Occipital lobe (tissue), 2 donors: ENCODE results near the gene SIRT3. TPM values are rescaled to one million over a fixed set of nuclear protein-coding genes. Genes with fewer than 3 reads are reported as not detected.
"Not testable (repeated sequence)": the region's sequence is repeated elsewhere in the genome, so short reads cannot be mapped to it uniquely, and the experiment has no call there.

Source experiments
- DNase-seq: peaks from one replicate; lab custom pipeline; 2025; lab: John Stamatoyannopoulos, UW
- total RNA-seq: library from RNA; depleted of rRNA; stranded (reverse); fragments of >200 nt; gene quantifications from one replicate; pipeline ENCODE4 v1.2.3, GENCODE V29; 2014

Gene SIRT3
- total RNA-seq, 1 donor from 2014 or later = 11.1 TPM

DNA sequence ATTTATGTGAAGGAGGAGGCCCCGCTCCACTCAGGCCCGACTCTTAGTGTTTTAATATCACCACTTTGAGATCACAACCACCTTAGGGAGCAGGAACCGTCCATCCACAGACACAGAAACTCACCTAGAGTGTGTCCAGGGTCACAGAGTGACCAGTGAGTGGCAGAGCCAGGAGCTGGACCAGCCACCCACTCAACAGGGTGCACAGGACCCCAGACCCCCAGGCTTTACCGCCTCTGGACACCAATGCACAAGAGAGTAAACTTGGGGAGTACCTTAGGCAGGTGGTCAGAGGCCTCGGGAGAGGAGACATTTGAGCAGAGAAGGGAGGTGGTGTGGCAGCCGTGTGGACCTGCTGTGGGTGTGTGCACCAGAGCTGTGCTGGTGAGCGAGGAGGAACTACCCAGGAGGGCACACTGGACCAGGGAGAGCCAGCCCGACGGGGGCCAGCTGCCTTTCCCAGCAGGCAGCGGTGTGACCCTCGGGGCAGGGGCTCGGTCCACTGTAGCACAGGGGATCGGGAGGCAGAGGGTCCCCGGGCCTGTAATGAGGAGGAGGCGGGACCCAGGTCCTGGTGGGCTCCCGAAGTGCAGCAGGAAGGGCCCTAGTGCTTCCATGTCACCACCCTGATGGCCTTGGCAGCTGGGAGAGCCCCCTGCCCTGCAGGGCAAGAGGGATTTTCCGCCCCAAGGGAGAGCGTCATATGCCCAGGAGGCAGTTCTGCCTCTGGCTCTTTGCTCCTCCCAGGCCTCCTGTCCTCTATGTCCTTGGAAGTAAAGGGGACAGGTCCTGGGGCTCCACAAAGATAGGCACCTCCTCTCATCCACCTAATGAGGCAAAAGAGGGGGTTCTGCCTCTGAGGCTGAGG, 34.5 kb upstream of the SIRT3 start:
- DNase-seq = no peak

- no peak for DNase-seq
Measured at GRCh38 chr11:269146-269890, 33.2 kb upstream of the SIRT3 start.

GRCh38 chr11:268716-269145, 32.6 kb upstream of the SIRT3 start:
- DNase-seq = not testable (repeated sequence)

- no peak for DNase-seq
Measured at GRCh38 chr11:267491-267994, 31.4 kb upstream of the SIRT3 start.

DNA sequence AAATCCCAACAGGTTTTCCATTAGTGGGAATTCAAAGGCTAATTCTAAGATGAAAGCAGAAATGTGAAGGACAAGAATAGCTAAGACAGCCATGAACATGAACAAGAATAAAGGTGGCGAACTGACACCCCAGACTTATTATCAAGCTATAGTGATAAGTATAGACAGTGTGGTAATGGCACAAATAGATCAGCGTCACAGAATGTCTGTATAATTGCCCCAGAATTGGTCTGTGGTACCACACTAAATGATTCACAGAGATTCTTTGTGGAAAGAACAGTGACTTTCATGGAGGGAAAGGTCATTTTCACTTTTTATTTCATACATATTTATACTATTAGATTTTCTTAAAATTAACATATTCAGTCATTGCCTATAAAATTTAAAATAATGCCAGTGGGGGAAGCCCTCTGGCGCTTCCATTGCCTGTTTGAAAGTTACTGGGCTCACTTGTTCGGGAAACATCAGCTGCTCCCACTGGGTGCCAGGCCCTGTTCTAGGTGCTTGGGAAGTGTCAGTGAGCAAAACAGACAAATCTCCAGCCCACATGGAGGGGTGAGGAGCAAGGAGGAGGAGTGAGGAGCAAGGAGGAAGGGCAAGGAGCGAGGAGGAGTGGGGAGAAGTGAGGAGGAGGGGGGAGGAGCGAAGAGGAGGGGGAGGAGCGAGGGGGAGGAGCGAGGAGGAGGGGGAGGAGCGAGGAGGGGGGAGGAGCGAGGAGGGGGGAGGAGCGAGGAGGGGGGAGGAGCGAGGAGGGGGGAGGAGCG, 30.7 kb upstream of the SIRT3 start:
- DNase-seq = no peak

- DNase-seq = no peak
Measured at GRCh38 chr11:261624-262023, 25.5 kb upstream of the SIRT3 start.

DNA sequence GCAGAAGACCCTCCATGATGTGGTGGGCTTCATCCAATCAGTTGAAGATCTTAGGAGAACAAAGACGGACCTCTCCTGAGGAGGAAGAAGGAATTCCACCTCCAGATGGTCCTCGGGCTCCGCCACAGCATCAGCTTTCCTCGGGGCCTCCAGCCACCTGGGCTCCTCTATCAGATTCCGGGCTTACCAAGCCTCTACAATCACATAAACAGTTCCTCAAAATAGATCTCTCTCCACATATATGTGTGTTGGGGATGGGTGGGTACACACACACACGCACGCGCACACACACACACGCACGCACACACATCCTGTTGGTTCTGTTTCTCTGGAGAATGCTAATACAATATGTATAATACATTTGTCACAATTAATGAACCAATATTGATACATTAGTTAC, 23.3 kb upstream of the SIRT3 start:
- DNase-seq = no peak

GRCh38 chr11:257766-258493, 21.8 kb upstream of the SIRT3 start:
- DNase-seq = no peak

DNA sequence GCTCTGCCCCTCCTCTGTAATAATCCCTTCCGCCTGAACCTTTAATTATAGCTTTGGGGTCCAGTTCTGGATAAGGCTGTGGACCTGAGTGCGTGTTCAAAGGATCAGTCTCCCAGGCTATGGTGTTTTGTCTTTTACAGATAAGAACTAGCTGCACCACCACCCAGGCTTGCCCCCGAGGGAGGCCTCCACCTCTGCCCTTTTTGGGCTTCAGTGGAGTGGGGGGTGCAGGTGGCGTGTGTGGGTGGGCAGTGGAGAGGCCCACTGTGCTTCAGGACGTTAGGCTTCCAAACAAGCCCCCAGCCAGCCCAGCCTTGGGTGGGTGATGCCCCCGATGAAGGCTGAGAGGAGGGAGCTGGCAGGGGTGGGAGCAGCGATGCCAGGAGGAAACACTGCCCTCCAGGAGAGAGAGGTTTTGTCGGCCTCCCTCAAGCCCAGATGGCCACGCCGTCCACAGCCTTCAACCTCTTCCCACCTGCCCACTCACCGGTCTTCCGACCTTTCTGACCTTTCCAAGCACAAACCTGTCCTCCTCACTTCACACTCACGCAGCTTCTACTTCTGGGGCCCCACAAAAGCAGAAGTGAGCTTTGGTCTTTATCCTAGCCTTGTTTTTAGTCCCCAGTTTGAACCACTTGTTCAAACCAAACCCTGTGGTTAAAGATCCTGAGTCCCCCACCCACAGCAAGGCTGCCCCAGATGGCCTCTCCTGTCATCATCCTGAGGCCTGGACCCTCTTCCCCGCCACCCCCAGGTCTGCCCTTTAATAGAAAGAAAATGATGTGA, 21.0 kb upstream of the SIRT3 start:
- DNase-seq = no peak

- no peak for DNase-seq
Measured at GRCh38 chr11:255816-256215, 19.7 kb upstream of the SIRT3 start.

- no peak for DNase-seq
Measured at GRCh38 chr11:255176-255575, 19.0 kb upstream of the SIRT3 start.

DNA sequence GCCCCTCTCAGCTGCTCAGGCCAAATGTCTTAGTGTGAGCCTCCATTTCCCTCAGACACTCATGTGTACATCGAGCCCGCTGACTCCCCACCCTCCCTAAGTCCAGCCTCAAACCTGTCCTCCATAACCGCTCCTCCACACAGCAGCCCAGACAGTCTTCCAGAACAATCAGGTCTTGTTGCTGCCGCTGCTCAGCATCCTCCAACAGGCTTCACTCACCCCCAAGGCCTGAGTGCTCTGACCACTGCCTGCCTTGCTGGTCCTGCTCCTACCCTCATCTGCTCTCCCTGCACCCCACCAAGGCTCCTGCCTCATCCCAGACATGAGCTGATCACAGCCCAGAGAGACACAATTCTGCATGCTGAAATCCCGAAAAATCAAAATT, 17.7 kb upstream of the SIRT3 start:
- no peak for DNase-seq

DNA sequence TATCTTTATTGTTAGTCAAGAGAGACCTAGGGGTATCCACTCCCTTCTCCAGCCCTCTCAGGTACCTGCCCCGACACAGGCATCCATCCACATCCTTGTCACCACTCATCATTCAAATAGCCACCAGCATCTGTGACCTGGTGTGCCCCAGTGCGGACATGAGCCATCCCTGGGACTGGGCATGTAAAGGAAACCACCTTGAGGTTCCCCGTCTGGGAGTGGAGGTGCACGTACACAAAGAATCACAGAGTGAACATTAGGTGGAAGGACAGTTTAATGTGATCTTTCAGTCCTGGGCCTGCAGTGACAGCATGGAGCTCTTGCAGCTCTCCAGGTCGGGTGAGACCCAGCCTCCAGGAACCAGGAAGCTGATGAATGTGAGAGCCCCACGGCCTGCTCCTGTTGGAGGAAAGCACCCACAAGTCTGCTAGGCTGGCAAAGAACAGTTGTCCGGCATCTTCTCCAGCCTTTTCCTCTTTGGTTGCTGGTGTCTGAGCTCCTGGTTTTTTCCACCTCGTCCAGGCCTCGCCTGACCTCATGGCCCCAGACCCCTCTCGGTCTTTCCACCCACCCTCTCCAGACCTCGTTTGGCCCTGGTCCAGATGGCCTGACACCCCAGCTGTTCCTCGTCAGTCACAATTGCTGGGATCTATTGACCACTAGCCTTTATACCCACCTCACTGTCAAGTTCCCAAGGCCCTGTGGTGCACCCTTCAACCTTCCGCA, 17.2 kb upstream of the SIRT3 start:
- no peak for DNase-seq

DNA sequence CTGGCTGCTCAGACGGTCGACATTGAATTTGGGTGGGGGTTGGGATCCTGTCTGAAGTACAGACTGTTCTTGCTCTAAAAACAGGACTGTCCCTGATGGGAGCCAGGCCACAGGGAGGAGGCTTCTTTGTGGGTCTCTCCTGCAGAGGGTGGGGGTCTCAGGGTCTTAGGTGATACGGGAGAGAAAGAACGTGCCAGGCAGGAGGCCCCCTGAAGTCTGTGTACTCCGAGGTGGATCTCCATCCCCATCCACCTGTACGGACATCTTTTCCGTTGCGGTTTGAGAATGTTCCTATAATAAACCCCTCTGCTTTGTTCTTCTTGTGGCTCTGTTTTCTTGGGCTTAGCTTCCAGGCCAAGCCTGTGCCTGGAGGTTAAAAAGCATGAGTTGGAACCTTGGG, 16.5 kb upstream of the SIRT3 start:
- DNase-seq = no peak

GRCh38 chr11:251550-251949, 15.4 kb upstream of the SIRT3 start:
- no peak for DNase-seq

DNA sequence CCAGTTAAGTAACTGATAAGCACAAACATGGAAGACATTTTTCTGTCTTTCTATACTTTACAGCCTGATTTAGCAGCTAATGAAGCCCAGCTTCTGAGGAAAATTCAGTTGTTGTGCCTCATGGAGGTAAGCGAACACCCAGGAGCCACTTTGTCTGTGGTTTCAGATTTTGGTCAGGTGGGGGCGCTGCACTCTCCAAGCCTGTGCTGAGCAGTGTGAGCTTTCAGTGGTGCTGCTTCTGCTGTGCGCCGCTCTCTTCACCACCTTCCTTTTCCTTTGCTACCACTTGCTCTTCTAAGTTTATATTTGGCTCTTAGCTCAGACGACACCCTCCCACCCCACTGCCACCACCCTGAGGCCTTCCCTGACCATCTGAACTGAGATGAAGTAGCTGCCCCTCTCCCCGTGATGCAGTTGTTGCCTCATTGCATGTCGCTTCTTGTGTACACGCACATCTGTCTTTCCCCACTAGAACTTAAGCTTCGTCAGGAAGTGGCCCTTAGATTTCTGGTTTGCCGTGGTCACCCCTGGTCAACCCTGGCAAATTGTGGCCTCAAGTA, 14.7 kb upstream of the SIRT3 start:
- DNase-seq = no peak

DNA sequence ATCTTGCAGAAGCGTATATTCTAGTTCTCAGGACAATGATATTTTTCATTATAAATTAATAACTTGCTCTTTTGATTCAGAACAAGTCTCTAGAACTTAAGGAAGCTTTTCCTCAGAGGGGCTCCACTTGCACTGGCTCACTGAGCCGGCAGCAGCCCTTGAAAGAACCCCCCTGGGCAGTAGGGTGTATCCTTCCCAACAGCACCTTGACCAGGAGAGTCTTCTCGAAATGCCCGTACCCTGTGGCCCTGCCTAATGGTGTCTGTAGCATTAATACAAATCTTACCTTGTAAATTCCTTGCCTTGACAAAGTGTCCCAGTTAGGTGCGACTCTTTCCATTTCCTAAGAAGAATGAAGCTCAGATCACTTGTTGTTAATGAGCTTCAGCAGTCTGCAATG, 14.1 kb upstream of the SIRT3 start:
- DNase-seq = no peak

DNA sequence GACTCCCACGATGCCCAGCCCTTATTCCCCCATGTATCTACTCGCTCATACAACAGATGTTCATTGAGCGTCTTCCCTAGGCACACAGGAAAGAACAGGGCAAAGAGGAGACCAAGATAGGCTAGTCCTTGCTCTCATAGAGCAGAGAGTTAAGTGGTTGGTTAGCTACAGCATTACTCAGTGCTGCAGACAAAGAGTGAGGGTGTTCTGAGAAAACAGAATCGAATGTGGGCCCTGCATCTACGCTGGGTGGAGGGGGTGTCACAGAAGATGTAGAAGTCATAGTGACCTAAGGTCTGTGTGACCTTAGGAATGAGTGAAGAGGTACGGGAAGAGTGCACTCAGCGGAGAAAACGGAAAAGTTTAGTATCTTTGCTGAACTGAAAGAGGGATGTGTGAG, 12.9 kb upstream of the SIRT3 start:
- no peak for DNase-seq

- DNase-seq = no peak
Measured at GRCh38 chr11:244376-244775, 8.2 kb upstream of the SIRT3 start.
